MCF 10A (cell line): Measurements from ENCODE around the gene PRKCQ. TPM values are rescaled to one million over a fixed set of nuclear protein-coding genes. Genes with fewer than 3 reads are reported as not detected.

Source experiments
- BruUV-seq: library from RNA; stranded (reverse); fragments of 400-500 nt; replicated peaks from 2 replicates; lab custom pipeline; 2021; lab: Mats Ljungman, UMichigan
- CTCF ChIA-PET: fragments of 300-600 bp; sonication (Branson Sonifier 250); formaldehyde crosslinking; extraction: SDS; loops from one replicate; lab custom pipeline; 2021; ENCODE audit warnings: antibody characterized with exemption, inconsistent platforms; lab: Yijun Ruan, JAX
- POLR2A ChIA-PET: fragments of 300-600, 350-650 bp; sonication (Branson Sonifier 250); formaldehyde crosslinking; extraction: SDS; loops from one replicate; lab custom pipeline; 2020; ENCODE audit warnings: antibody characterized with exemption, inconsistent platforms; lab: Yijun Ruan, JAX
- DNase-seq: peaks from one replicate; pipeline ENCODE4 v3.0.0-alpha.2; 2018; ENCODE audit not compliant: unreplicated experiment
- H3K27ac Mint-ChIP-seq: one replicate; pipeline ENCODE4 v1.8.0; 2022; ENCODE audit warnings: mild to moderate bottlenecking, low read depth, mixed read lengths; ENCODE audit not compliant: unreplicated experiment
- H3K27me3 Mint-ChIP-seq: one replicate; pipeline ENCODE4 v1.8.0; 2022; ENCODE audit warnings: mixed read lengths; ENCODE audit not compliant: insufficient read depth, unreplicated experiment
- H3K36me3 Mint-ChIP-seq: one replicate; pipeline ENCODE4 v1.8.0; 2022; ENCODE audit warnings: mild to moderate bottlenecking, moderate library complexity, mixed read lengths; ENCODE audit not compliant: insufficient read depth, unreplicated experiment
- H3K4me1 Mint-ChIP-seq: one replicate; pipeline ENCODE4 v1.8.0; 2022; ENCODE audit warnings: mixed read lengths; ENCODE audit not compliant: insufficient read depth, unreplicated experiment
- H3K4me3 Mint-ChIP-seq: one replicate; pipeline ENCODE4 v1.8.0; 2022; ENCODE audit warnings: mild to moderate bottlenecking, moderate library complexity, mixed read lengths; ENCODE audit not compliant: unreplicated experiment
- H3K9me3 Mint-ChIP-seq: one replicate; pipeline ENCODE4 v1.8.0; 2022; ENCODE audit warnings: mixed read lengths; ENCODE audit not compliant: unreplicated experiment
- CTCF ChIP-seq: fragments of 200-600 bp; IDR thresholded peaks from one replicate; pipeline ENCODE4 v1.8.0; 2022; ENCODE audit warnings: antibody characterized with exemption, mild to moderate bottlenecking; ENCODE audit not compliant: unreplicated experiment
- intact Hi-C: fragments of 100-400 bp; cut with micrococcal nuclease; formaldehyde crosslinking; loops from 2 replicates; pipeline ENCODE4 v1.14.1; 2022
- total RNA-seq: library from RNA; stranded (reverse); gene quantifications from 2 replicates; pipeline ENCODE4 v1.2.3, GENCODE V29; 2022

The PRKCQ gene
- total RNA-seq, 1 experiment from 2014 or later = 0.44 TPM

- peaks cover 29% of the 10 kb centered on the region for H3K4me1 Mint-ChIP-seq
- BruUV-seq = no TSS peak
- no peaks in the 10 kb centered on the region for H3K9me3 Mint-ChIP-seq
- H3K27me3 Mint-ChIP-seq = no peaks in the 10 kb centered on the region
- no peaks in the 10 kb centered on the region for H3K36me3 Mint-ChIP-seq
- no peak overlapping the region for H3K4me3 Mint-ChIP-seq
- no peak overlapping the region for H3K27ac Mint-ChIP-seq
- CTCF ChIA-PET = interaction anchor here (1.0 kb wide), 1 partner anchor 54 kb away, joined by 3 read pairs; no protein-coding TSS in a partner anchor
- TF ChIP-seq CTCF = no peak
- POLR2A ChIA-PET = no interaction called here
- intact Hi-C loops = no loop called here
- no peak for DNase-seq
Observed at GRCh38 chr10:6499974-6500373, 80.1 kb downstream of the PRKCQ start.

- H3K4me1 Mint-ChIP-seq = peaks cover 24% of the 10 kb centered on the region
- H3K27me3 Mint-ChIP-seq = no peaks in the 10 kb centered on the region
- TF ChIP-seq CTCF = no peak
- no peaks in the 10 kb centered on the region for H3K9me3 Mint-ChIP-seq
- H3K4me3 Mint-ChIP-seq = no peak overlapping the region
- peak; percentile 11 for DNase-seq
- ChIA-PET POLR2A (no interaction called here), CTCF (no interaction called here)
- no peak overlapping the region for H3K27ac Mint-ChIP-seq
- no peaks in the 10 kb centered on the region for H3K36me3 Mint-ChIP-seq
- intact Hi-C loops = no loop called here
- BruUV-seq = no TSS peak
Observed at GRCh38 chr10:6498771-6499170, 81.3 kb downstream of the PRKCQ start.

GRCh38 chr10:6497620-6498019 is 82.5 kb downstream of the PRKCQ start:
- no peaks in the 10 kb centered on the region for H3K36me3 Mint-ChIP-seq
- H3K4me3 Mint-ChIP-seq = no peak overlapping the region
- H3K27ac Mint-ChIP-seq = no peak overlapping the region
- no TSS peak for BruUV-seq
- no peaks in the 10 kb centered on the region for H3K9me3 Mint-ChIP-seq
- no peak for TF ChIP-seq CTCF
- intact Hi-C loops = no loop called here
- peaks cover 19% of the 10 kb centered on the region for H3K4me1 Mint-ChIP-seq
- H3K27me3 Mint-ChIP-seq = no peaks in the 10 kb centered on the region
- ChIA-PET POLR2A (no interaction called here), CTCF (no interaction called here)
- DNase-seq = no peak

- H3K36me3 Mint-ChIP-seq = no peaks in the 10 kb centered on the region
- no peaks in the 10 kb centered on the region for H3K27me3 Mint-ChIP-seq
- intact Hi-C loops = no loop called here
- no TSS peak for BruUV-seq
- no peaks in the 10 kb centered on the region for H3K9me3 Mint-ChIP-seq
- ChIA-PET POLR2A (interaction anchor here (0.8 kb wide), 1 partner anchor 9 kb away, joined by 3 read pairs; no protein-coding TSS in a partner anchor), CTCF (interaction anchor here (0.5 to 0.6 kb wide), 2 partner anchors 51 to 57 kb away, joined by 3 to 5 read pairs; no protein-coding TSS in a partner anchor)
- peaks cover 18% of the 10 kb centered on the region for H3K4me1 Mint-ChIP-seq
- TF ChIP-seq CTCF = no peak
- DNase-seq = no peak
- no peak overlapping the region for H3K27ac Mint-ChIP-seq
- H3K4me3 Mint-ChIP-seq = no peak overlapping the region
Observed at GRCh38 chr10:6494936-6495592, 85.0 kb downstream of the PRKCQ start.
